Smooth muscle cell (in vitro differentiated cells): Measurements from ENCODE around the gene PPM1H. TPM values are rescaled to one million over a fixed set of nuclear protein-coding genes. Genes with fewer than 3 reads are reported as not detected.

Experiments
- DNase-seq: peaks from one replicate; lab custom pipeline; 2025; ENCODE audit not compliant: unreplicated experiment; lab: John Stamatoyannopoulos, UW
- H2AFZ ChIP-seq: fragments of 200-600 bp; sonication (generic); 2 replicates; pipeline ENCODE4 v1.6.0; 2016; ENCODE audit warnings: antibody characterized with exemption, low read depth, mild to moderate bottlenecking
- H3F3A ChIP-seq: fragments of 200-600 bp; sonication (generic); 2 replicates; pipeline ENCODE4 v1.6.0; 2017; ENCODE audit warnings: antibody characterized with exemption, low read depth
- H3K27ac ChIP-seq: fragments of 200-600 bp; sonication (generic); 2 replicates; pipeline ENCODE4 v1.5.1; 2016; ENCODE audit warnings: low read depth, mild to moderate bottlenecking
- H3K27me3 ChIP-seq: fragments of 200-600 bp; sonication (generic); 2 replicates; pipeline ENCODE4 v1.6.1; 2016; ENCODE audit warnings: low read depth, mild to moderate bottlenecking
- H3K36me3 ChIP-seq: fragments of 200-600 bp; sonication (generic); 2 replicates; pipeline ENCODE4 v1.5.1; 2016; ENCODE audit warnings: low read depth
- H3K4me1 ChIP-seq: fragments of 200-600 bp; sonication (generic); 2 replicates; pipeline ENCODE4 v1.5.1; 2016; ENCODE audit warnings: low read depth
- H3K4me2 ChIP-seq: fragments of 200-600 bp; sonication (generic); 2 replicates; pipeline ENCODE4 v1.6.0; 2016; ENCODE audit warnings: mild to moderate bottlenecking
- H3K4me3 ChIP-seq: fragments of 200-600 bp; sonication (generic); 2 replicates; pipeline ENCODE4 v1.5.1; 2016; ENCODE audit warnings: mild to moderate bottlenecking
- H3K79me2 ChIP-seq: fragments of 200-600 bp; sonication (generic); 2 replicates; pipeline ENCODE4 v1.6.0; 2016; ENCODE audit warnings: low read depth, mild to moderate bottlenecking
- H3K9ac ChIP-seq: fragments of 200-600 bp; sonication (generic); 2 replicates; pipeline ENCODE4 v1.6.0; 2016; ENCODE audit warnings: low read depth
- H3K9me3 ChIP-seq: fragments of 200-600 bp; sonication (generic); replicated peaks from 2 replicates; pipeline ENCODE4 v1.5.1; 2016; ENCODE audit warnings: low read depth
- H4K20me1 ChIP-seq: fragments of 200-600 bp; sonication (generic); 2 replicates; pipeline ENCODE4 v1.6.0; 2016; ENCODE audit warnings: low read depth
- CTCF ChIP-seq: fragments of 200-600 bp; sonication (generic); IDR thresholded peaks from 2 replicates; pipeline ENCODE4 v1.5.1; 2017; ENCODE audit warnings: borderline replicate concordance, mild to moderate bottlenecking, antibody characterized with exemption; ENCODE audit not compliant: insufficient read depth, poor library complexity, severe bottlenecking
- WGBS: methylation state at CpG from one replicate; pipeline ENCODE4 v1.1.7; 2016; ENCODE audit warnings: low lambda C conversion rate; 5-methylcytosine and 5-hydroxymethylcytosine counted together
- polyA plus RNA-seq: library from polyadenylated mRNA; unstranded; fragments of >200 nt; fragmentation: Nextera tagmentation; extraction: Ambion mirVana; gene quantifications from 2 replicates; pipeline ENCODE4 v1.2.1, GENCODE V29; 2016
- total RNA-seq: library from RNA; depleted of rRNA; stranded (reverse); fragments of >200 nt; gene quantifications from 2 replicates; pipeline ENCODE4 v1.2.3, GENCODE V29; 2014

PPM1H gene
- total and polyA plus RNA-seq, 2 experiments from 2014 or later = 0.56 to 3.6 TPM

- WGBS = 88% methylated on average over 2 of the region's 2 CpGs
- no peak for DNase-seq
These were observed 163.1 kb downstream of the PPM1H start for GRCh38 chr12:62771828-62772227.

GRCh38 chr12:62770381-62770780 is 164.6 kb downstream of the PPM1H start:
- H3K4me3 ChIP-seq = no peak overlapping the region
- no peaks in the 10 kb centered on the region for H3K36me3 ChIP-seq
- no peaks in the 10 kb centered on the region for H3K27me3 ChIP-seq
- no peak for TF ChIP-seq CTCF
- DNase-seq = no peak
- H3K9ac ChIP-seq = no peak overlapping the region
- H3K4me1 ChIP-seq = no peaks in the 10 kb centered on the region
- H3K79me2 ChIP-seq = no peaks in the 10 kb centered on the region
- WGBS = 89% methylated on average over 2 of the region's 2 CpGs
- no peak overlapping the region for H3K4me2 ChIP-seq
- no peak overlapping the region for H2AFZ ChIP-seq
- H4K20me1 ChIP-seq = no peaks in the 10 kb centered on the region
- no peaks in the 10 kb centered on the region for H3K9me3 ChIP-seq
- no peak overlapping the region for H3K27ac ChIP-seq
- no peaks in the 10 kb centered on the region for H3F3A ChIP-seq

More at GRCh38 chr12:62771828-62772227, 163.1 kb downstream of the PPM1H start:
- no peak overlapping the region for H2AFZ ChIP-seq
- H3K9ac ChIP-seq = no peak overlapping the region
- no peak overlapping the region for H3K27ac ChIP-seq
- no peak for TF ChIP-seq CTCF
- no peaks in the 10 kb centered on the region for H3K9me3 ChIP-seq
- H3K4me3 ChIP-seq = no peak overlapping the region
- H3K4me2 ChIP-seq = no peak overlapping the region
- no peaks in the 10 kb centered on the region for H3F3A ChIP-seq
- H4K20me1 ChIP-seq = no peaks in the 10 kb centered on the region
- H3K79me2 ChIP-seq = no peaks in the 10 kb centered on the region
- no peaks in the 10 kb centered on the region for H3K27me3 ChIP-seq
- H3K36me3 ChIP-seq = no peaks in the 10 kb centered on the region
- H3K4me1 ChIP-seq = no peaks in the 10 kb centered on the region

- Histone ChIP-seq H3K9ac (no peak overlapping the region), H3K27ac (no peak overlapping the region), H3K4me2 (no peak overlapping the region), H4K20me1 (no peaks in the 10 kb centered on the region), H3K27me3 (no peaks in the 10 kb centered on the region), H3F3A (no peaks in the 10 kb centered on the region), H3K4me3 (no peak overlapping the region), H3K9me3 (no peaks in the 10 kb centered on the region), H3K79me2 (no peaks in the 10 kb centered on the region), H3K4me1 (no peaks in the 10 kb centered on the region), H3K36me3 (no peaks in the 10 kb centered on the region), H2AFZ (no peak overlapping the region)
- no peak for TF ChIP-seq CTCF
- 91% methylated on average over 3 of the region's 3 CpGs for WGBS
- DNase-seq = no peak
These were observed 165.8 kb downstream of the PPM1H start for GRCh38 chr12:62769076-62769619.

GRCh38 chr12:62767946-62768345 is 167.0 kb downstream of the PPM1H start:
- Histone ChIP-seq H3K36me3 (no peaks in the 10 kb centered on the region), H3K4me1 (no peaks in the 10 kb centered on the region), H3K27me3 (no peaks in the 10 kb centered on the region), H3K9ac (no peak overlapping the region), H4K20me1 (no peaks in the 10 kb centered on the region), H3K79me2 (no peaks in the 10 kb centered on the region), H2AFZ (no peak overlapping the region), H3K27ac (no peak overlapping the region), H3K4me2 (no peak overlapping the region), H3K4me3 (no peak overlapping the region), H3F3A (no peaks in the 10 kb centered on the region), H3K9me3 (no peaks in the 10 kb centered on the region)
- TF ChIP-seq CTCF = no peak
- no peak for DNase-seq
- 83% methylated on average over 4 of the region's 4 CpGs for WGBS
